Right renal pelvis (tissue), 4 donors: Measurements from ENCODE around the gene GARIN6. TPM values are rescaled to one million over a fixed set of nuclear protein-coding genes. Genes with fewer than 3 reads are reported as not detected.
A peak's percentile ranks its signal among the peaks of the same experiment; 100 is the strongest.
"Not testable (repeated sequence)": the region's sequence is repeated elsewhere in the genome, so short reads cannot be mapped to it uniquely, and the experiment has no call there.

Source experiments
- DNase-seq, 4 donors: peaks; one replicate each; pipeline ENCODE4 v3.0.0-alpha.2; 2013; ENCODE audit warnings: low read depth in 4 of 4, low spot score in 3 of 4, missing footprints in 1 of 4
- polyA plus RNA-seq, 4 donors: library from polyadenylated mRNA; unstranded; fragments of 120-200 nt; gene quantifications; one replicate each; pipeline ENCODE4 v1.2.1, GENCODE V29; 2013; ENCODE audit not compliant: insufficient read length in 4 of 4

GARIN6 gene
- polyA plus RNA-seq, result not detected

DNA sequence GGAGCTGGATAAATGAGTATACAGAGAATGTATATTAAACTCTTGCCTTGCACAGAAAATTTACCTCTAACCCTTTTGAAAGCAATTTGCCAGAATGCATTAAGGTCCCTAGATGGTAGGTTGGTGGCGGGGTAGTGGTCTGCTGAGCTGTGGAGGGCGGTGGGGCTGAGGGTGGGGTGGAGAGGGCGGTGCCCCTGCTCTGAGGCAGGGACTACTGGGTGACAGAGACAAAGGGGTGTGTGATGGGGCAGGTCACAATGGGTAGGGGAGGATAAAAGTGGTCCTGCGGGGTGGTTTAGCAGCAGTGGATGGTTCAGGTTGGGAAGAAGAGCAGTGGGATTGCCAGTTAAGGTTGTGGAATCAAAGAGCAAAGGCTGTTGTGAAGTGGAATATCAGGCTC, at the start of gene GARIN6:
TSS of gene GARIN6 (plus strand) at position 301 of the 400 bp plus-strand sequence. CDS start 422 bp downstream, outside the sequence.
- no peak for DNase-seq

DNA sequence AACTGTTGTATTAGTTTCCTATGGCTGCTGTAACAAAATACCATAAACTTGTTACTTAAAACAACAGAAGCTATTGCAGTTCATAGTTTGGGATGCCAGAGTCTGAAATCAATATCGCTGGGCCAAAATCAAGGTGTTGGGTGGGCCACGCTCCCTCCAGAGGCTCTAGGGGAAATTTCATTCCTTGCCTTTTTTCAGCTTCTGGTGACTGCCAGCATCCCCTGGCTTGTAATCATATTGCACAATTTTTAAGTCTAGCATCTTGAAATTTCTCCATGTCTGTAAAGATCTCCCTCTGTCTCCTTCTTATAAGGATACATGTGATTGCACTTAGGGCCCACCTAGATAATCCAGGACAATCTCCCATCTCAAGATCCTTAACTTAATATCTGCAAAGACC, 48.8 kb upstream of the GARIN6 start:
- no peak for DNase-seq

GRCh38 chr12:99600388-99600787, 47.2 kb upstream of the GARIN6 start:
- no peak for DNase-seq

DNA sequence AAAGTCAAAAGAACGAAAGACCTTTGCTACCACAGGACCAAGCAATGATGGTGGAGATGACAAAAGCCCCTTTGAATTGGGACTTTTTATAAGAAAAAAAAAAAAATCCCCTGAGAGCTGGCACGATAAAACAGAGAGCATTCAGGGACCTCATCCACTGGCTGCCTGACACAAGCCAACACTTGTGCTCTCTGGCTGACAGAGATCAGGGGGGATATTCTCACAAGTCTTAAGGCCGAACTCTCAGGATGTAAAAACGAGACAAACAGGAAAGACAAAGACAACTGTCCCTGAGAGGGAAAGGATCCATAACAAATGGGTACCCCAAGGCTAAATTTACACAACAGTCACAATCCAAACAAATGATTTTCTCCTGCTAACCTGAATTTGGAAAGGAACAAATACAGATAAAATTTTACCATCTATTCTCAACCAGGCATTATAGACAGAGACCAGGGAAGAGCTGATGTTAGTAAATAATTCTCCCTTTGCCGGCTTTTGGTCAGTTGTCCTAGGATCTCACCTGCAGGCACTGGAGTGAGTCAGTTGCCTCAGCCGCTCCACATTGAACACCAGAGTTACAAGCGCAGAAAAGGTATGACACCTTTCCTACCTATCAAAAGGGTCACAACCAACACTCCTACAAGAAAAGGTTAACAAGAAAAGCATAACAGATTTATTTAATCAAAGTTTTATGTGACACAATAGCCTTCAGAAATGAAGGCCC, 37.9 kb upstream of the GARIN6 start:
- DNase-seq, result no peak

DNA sequence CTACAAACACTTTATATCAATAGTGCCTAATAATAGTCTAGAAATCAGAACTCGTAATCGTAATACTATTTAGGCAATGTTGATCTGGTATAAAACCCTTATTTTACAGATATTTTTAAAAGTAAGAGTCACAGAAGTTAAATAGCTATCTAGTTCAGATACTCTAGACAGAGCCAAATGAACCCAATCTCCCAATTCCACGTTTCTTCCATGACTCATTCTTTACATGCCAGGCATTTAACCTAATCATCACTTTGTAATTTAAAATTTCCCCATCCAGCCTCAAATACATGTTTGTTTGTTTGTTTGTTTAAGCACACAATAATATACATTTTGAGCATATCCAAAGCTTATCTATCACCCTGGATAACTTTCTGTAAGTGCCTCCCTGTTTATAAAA, 36.4 kb upstream of the GARIN6 start:
- no peak for DNase-seq

DNA sequence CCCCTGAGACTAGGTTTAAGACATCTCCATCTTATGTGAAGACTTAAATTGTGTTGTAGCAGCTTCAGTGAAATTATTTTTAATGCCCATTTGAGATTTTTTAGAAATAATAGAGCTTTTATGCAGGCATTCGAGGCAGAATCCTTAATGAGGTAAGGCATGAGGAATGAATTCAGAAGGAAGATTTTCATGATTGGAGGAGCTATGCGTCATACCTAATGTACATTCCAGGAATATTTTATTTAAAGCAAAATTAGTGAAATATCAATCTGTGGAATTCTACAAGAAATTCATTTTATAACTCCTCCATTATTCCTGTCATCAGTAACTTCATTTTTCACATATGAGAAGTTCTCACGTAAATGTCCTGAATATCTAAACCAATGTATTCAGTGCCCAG, 36.0 kb upstream of the GARIN6 start:
- DNase-seq, result no peak

DNA sequence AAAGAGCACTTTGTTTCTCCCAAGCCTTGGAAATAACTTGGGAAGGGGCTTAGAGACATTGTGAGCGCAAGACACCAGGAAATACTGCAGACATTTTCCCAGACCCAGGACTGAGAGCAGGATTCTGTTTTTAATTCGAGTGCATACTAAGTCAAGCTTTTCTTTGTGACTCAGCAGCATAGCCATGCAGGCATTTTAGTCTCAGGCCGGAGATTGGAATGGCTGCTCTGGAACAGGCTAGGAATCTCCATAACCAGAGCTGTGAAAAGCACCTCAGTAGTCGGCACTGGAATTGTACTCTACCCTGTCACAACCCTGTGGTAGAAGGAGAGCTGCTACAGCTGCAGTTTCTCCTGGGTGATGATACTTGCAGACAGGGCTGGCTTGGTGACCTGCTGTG, 28.9 kb upstream of the GARIN6 start:
- no peak for DNase-seq

DNA sequence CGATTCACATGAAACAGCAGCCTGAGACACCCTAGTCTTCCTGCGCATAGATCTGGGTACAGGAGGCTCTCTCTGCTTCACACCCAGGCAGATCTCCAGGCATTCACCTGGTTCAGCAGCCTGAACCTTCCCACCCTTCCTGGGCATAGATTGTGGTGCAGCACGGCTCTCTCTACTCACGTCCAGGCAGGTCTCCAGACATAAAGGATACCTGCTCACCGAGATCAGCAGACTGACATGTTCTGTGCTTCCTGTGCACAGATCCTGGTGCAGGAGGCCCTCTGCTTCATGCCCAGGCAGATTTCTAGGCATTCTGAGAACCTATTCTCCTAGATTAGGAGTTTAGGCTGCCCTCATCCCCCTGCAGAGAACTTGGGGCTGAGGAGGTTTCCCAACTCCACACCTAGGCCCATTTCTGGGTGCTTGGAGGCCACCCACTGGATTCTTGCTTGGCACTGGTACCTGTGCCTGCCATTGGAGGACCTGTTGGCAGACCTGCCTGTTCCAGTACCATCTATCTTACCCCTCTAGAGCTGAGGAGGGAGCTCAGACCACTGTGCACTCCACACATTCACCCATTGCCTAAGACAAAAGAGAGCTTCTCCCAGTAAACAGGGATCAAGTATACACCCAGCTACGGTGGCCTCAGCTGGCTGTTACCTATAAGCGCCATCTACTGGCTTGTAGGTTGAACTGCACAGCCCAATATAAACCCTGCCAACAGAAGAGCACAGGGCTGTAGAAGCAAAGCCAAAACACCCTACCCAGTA, 28.0 kb upstream of the GARIN6 start:
- no peak for DNase-seq

DNA sequence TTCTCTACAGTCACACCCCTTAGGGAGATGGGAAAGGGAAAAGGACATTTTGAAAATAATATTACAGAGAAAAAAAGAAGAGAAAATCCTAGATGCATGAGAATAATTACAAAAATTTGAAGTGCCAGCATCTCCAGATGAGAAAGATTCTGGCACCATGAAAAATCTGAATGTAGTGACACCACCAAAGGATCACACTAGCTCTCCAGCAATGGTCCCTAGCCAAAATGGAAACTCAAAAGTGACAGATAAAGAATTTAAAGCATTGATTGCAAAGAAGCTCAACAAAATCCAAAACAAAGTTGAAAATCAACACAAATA, 27.4 kb upstream of the GARIN6 start:
- no peak for DNase-seq

- DNase-seq, result not testable (repeated sequence)
Measured at GRCh38 chr12:99624591-99624990, 23.0 kb upstream of the GARIN6 start.

GRCh38 chr12:99627459-99627858, 20.1 kb upstream of the GARIN6 start:
- no peak for DNase-seq

DNA sequence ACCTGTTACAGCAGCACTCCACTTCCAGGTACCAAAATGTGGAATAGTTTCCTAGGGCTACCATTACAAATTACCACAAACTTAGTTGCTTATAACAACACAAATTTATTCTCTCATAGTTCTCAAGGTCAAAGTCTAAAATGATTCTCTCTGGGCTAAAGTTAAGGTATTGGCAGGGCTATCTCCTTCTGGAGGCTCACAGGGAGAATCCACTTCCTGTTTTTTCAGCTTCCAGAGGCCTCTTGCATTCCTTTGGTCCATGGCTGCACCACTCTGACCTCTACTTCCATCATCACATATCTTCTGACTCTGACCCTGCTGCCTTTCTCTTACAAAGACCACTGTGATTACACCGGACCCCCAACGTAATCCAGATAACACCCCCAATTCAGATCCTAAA, 2.9 kb upstream of the GARIN6 start:
- DNase-seq, result no peak

- DNase-seq, result no peak
Measured at GRCh38 chr12:99648183-99648582, 630 bp downstream of the GARIN6 start.

- no peak for DNase-seq
Measured at GRCh38 chr12:99649551-99649950, 2.0 kb downstream of the GARIN6 start.

DNA sequence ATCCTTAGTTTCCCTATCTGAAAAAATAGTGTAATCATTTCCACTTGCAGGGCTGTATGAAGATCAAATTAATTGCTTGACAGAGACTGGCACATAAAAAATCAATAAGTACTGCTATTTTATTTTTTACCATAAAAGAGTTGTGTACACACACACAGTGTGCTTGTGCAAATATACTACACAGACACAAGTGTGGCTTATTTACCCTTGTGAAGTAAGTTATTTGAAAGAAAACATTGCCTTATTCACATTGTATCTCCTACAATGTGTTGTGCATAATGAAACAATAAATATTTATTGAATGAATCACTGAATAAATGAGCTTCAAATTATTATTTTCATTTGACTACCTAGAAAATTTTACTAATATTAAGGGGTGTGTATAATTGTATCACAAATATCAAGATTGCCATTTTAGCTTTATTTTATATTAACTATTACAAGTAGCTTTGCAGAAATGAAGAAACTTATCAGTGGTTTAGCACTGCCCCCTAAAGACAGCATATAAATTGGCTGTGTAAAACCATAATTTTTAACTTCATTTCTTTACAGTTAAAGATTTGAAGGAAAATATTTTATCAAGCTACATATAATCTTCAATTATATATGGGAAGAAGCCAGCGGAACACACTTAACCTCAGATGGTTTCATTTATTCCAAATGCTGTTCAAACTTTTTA, 11.3 kb downstream of the GARIN6 start:
- DNase-seq, result peak in 1 of 4 donors; percentile 1

DNA sequence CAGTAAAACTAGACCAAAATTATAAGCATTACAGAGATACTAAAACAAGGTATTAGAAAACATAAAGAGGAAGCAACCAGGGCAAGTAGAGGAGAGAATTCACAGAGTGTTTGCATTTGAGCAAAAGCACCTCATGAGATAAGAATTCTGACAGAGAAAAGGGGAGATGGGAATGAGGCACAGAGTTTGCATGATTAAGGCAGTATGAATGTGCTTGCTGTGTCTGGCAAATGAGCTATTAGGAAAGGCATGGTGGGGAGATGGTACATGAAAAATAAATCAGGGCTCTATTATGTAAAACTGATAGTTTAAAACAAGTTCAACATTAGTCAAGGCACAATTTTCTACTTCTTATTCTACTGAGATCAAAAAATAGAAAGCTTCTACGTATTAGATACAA, 23.1 kb downstream of the GARIN6 start:
- no peak for DNase-seq

GRCh38 chr12:99680276-99680675, 32.7 kb downstream of the GARIN6 start:
- no peak for DNase-seq

GRCh38 chr12:99686142-99686541, 38.6 kb downstream of the GARIN6 start:
- no peak for DNase-seq

- DNase-seq, result no peak
Measured at GRCh38 chr12:99695050-99695449, 47.5 kb downstream of the GARIN6 start.
